ENCODE results near the gene CDH4. TPM values are rescaled to one million over a fixed set of nuclear protein-coding genes. Genes with fewer than 3 reads are reported as not detected.
A peak's percentile ranks its signal among the peaks of the same experiment; 100 is the strongest.

Gene CDH4
- total RNA-seq, 1 donor from 2014 or later, result 2.9 TPM

DNA sequence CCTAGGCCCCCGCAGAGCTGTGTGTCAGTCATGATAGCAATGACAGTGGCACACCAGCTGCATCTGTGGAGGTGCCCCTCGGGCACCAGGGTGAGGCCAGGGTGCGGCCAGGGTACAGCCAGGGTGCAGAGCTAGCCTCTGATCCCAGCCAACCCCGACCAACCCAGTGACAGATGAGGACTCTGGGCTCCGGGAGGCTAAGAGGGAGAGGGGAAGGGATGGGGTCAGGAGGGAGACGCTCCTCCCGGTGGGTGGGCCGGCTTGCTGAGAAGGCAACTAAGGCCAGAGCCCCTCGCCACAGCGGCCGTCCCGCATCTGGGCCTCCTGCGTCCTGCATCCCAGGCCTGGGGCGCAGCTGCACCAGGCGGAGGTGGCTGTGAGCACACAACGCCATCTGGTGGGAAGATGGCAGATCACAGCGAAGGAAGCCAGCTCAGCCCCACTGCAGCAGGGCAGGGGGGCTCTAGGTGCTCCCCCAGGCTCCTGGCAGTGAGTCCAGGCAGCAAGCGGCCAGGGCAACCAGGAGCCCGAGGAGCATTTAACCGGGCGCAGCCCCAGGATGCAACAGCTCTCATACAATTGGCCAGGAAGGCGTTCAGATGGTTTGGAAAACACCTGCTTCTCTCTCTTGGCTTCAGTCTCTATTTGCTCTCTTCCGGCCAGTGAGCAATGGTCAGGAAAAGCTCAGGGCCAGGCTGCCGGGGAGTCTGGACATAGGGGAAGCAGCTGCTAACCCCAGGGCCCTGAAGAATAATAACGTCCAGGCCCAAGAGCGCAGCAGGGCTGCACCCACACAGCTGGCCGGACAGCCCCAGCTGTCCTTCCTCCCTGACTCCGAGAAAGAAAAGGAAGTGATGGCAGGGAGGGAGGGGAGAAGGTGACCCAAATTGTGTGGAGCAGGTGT, 644.2 kb downstream of the CDH4 start:
- TF ChIP-seq, protein P1, sequence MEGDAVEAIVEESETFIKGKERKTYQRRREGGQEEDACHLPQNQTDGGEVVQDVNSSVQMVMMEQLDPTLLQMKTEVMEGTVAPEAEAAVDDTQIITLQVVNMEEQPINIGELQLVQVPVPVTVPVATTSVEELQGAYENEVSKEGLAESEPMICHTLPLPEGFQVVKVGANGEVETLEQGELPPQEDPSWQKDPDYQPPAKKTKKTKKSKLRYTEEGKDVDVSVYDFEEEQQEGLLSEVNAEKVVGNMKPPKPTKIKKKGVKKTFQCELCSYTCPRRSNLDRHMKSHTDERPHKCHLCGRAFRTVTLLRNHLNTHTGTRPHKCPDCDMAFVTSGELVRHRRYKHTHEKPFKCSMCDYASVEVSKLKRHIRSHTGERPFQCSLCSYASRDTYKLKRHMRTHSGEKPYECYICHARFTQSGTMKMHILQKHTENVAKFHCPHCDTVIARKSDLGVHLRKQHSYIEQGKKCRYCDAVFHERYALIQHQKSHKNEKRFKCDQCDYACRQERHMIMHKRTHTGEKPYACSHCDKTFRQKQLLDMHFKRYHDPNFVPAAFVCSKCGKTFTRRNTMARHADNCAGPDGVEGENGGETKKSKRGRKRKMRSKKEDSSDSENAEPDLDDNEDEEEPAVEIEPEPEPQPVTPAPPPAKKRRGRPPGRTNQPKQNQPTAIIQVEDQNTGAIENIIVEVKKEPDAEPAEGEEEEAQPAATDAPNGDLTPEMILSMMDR (IDR thresholded peaks at IDR 0.05), result peak; percentile 84
- no peak for TF ChIP-seq EZH2phosphoT487 (IDR thresholded peaks at IDR 0.05)
- H3K4me3 ChIP-seq, result no peak overlapping the region
- Mint-ChIP-seq H3K36me3 (no peaks in the 10 kb centered on the region), H3K27ac (no peak overlapping the region), H3K4me3 (no peak overlapping the region), H3K27me3 (ENCODE audit: insufficient read depth, low read depth) (peaks cover 2% of the 10 kb centered on the region), H3K4me1 (no peaks in the 10 kb centered on the region), H3K9me3 (peaks cover 4% of the 10 kb centered on the region)
- no peak overlapping the region for H3K27ac ChIP-seq
- H3K27me3 ChIP-seq, result peaks cover 22% of the 10 kb centered on the region
- H3K36me3 ChIP-seq, result no peaks in the 10 kb centered on the region
- H3K79me2 ChIP-seq (ENCODE audit: low read depth), result no peaks in the 10 kb centered on the region
- DNase-seq (ENCODE audit: low spot score), result peak; percentile 83
- no peaks in the 10 kb centered on the region for H3K4me1 ChIP-seq
- H3K4me2 ChIP-seq, result no peak overlapping the region
- H2AFZ ChIP-seq (replicated peaks), result no peak overlapping the region
- no peak overlapping the region for H3K9ac ChIP-seq
- H3K9me3 ChIP-seq (ENCODE audit: low read depth), result no peaks in the 10 kb centered on the region
- H4K20me1 ChIP-seq (ENCODE audit: low read depth), result no peaks in the 10 kb centered on the region
- no peaks in the 10 kb centered on the region for H3F3A ChIP-seq (ENCODE audit: low read depth)

DNA sequence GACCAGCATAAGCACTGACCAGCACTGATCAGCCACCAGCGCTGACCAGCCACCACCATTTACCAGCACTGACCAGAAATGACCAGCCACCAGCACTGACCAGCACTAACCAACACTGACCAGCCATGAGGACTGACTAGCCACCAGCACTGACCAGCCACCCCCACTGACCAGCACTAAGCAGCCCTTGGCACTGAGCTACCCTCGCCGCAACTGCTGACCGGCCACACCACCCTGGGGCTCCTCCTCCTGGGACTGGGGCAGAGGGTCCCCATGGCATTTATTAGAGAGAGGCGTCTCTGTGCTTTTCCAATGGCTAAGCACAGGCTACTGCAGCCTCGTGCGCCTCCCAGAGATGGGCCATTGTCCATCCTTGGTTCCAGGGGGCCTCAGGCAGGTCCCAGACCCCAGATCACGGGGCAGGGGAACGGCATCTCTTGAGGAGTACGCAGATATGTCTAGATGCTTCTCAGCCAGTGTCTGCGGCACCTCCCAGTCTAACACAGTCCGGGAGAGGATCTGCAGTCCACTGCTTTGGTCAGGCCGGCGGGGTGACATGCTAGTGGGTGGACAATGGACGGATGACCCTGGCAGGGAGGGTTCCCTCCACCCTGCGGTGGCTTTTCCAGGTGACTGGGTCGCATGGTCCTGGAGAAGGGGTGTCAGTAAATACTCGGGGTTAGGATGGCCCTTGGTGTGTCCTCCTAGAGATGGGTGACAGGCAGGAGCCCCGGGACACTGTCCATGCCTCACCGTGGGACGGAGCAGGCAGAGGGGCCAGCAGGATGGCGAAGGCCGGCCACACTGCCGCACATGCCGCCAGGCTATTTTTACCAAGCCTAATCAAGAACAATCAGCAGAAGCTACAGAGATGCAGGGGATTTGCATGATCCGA, 645.6 kb downstream of the CDH4 start:
- H4K20me1 ChIP-seq (ENCODE audit: low read depth), result no peaks in the 10 kb centered on the region
- H3K27ac Mint-ChIP-seq, result no peak overlapping the region
- peaks cover 22% of the 10 kb centered on the region for H3K27me3 ChIP-seq
- H3F3A ChIP-seq (ENCODE audit: low read depth), result no peaks in the 10 kb centered on the region
- no peak overlapping the region for H3K4me3 Mint-ChIP-seq
- H3K4me2 ChIP-seq, result no peak overlapping the region
- no peaks in the 10 kb centered on the region for H3K9me3 Mint-ChIP-seq
- no peak overlapping the region for H3K4me3 ChIP-seq
- H3K27ac ChIP-seq, result no peak overlapping the region
- no peak for TF ChIP-seq EZH2 (IDR thresholded peaks at IDR 0.05)
- TF ChIP-seq, protein P1 (IDR thresholded peaks at IDR 0.05), result no peak
- TF ChIP-seq EZH2phosphoT487 (IDR thresholded peaks at IDR 0.05), result no peak
- no peaks in the 10 kb centered on the region for H3K36me3 ChIP-seq
- no peaks in the 10 kb centered on the region for H3K36me3 Mint-ChIP-seq
- no peak overlapping the region for H3K9ac ChIP-seq
- no peaks in the 10 kb centered on the region for H3K27me3 Mint-ChIP-seq (ENCODE audit: insufficient read depth, low read depth)
- H3K4me1 ChIP-seq, result peaks cover 3% of the 10 kb centered on the region
- no peak overlapping the region for H2AFZ ChIP-seq (replicated peaks)
- no peaks in the 10 kb centered on the region for H3K79me2 ChIP-seq (ENCODE audit: low read depth)
- no peak for DNase-seq (ENCODE audit: low spot score)
- peaks cover 9% of the 10 kb centered on the region for H3K4me1 Mint-ChIP-seq
- H3K9me3 ChIP-seq (ENCODE audit: low read depth), result no peaks in the 10 kb centered on the region

DNA sequence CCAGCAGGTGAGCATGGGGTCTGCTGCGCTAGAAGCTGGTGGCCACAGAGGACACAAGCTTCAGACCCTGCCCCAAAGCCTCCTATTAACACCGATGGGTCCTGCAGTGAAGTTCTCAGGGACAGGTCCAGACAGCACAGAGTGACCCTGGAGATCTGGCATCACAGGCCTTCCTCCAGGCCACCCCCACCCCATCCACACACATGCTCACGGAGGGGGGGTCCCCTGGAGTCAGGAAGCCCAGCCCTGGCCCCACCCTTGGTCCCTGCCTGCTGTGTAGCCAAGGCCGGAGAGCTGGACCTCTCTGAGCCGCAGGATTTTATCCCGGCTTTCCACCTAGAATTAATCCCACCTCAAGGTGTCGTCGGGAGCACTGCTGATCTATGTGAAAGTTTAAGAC, 646.3 kb downstream of the CDH4 start:
- no peaks in the 10 kb centered on the region for H3K36me3 ChIP-seq
- no peak overlapping the region for H3K4me3 Mint-ChIP-seq
- TF ChIP-seq EZH2 (IDR thresholded peaks at IDR 0.05), result no peak
- TF ChIP-seq, protein P1 (IDR thresholded peaks at IDR 0.05), result no peak
- TF ChIP-seq EZH2phosphoT487 (IDR thresholded peaks at IDR 0.05), result no peak
- H4K20me1 ChIP-seq (ENCODE audit: low read depth), result no peaks in the 10 kb centered on the region
- H3K27me3 Mint-ChIP-seq (ENCODE audit: insufficient read depth, low read depth), result no peaks in the 10 kb centered on the region
- no peaks in the 10 kb centered on the region for H3K36me3 Mint-ChIP-seq
- H3K27ac Mint-ChIP-seq, result no peak overlapping the region
- H3K4me2 ChIP-seq, result no peak overlapping the region
- H3K79me2 ChIP-seq (ENCODE audit: low read depth), result no peaks in the 10 kb centered on the region
- no peaks in the 10 kb centered on the region for H3K9me3 ChIP-seq (ENCODE audit: low read depth)
- H3K4me1 ChIP-seq, result peaks cover 3% of the 10 kb centered on the region
- no peak overlapping the region for H3K9ac ChIP-seq
- H3K4me1 Mint-ChIP-seq, result peaks cover 9% of the 10 kb centered on the region
- no peak overlapping the region for H3K4me3 ChIP-seq
- H3F3A ChIP-seq (ENCODE audit: low read depth), result no peaks in the 10 kb centered on the region
- H3K27ac ChIP-seq, result no peak overlapping the region
- H3K27me3 ChIP-seq, result peaks cover 20% of the 10 kb centered on the region
- no peaks in the 10 kb centered on the region for H3K9me3 Mint-ChIP-seq
- no peak overlapping the region for H2AFZ ChIP-seq (replicated peaks)
- no peak for DNase-seq (ENCODE audit: low spot score)

All from neural progenitor cell (in vitro differentiated cells).